ENCODE data around the gene GON7.
"Not testable (repeated sequence)": the region's sequence is repeated elsewhere in the genome, so short reads cannot be mapped to it uniquely, and the experiment has no call there.

The GON7 gene

DNA sequence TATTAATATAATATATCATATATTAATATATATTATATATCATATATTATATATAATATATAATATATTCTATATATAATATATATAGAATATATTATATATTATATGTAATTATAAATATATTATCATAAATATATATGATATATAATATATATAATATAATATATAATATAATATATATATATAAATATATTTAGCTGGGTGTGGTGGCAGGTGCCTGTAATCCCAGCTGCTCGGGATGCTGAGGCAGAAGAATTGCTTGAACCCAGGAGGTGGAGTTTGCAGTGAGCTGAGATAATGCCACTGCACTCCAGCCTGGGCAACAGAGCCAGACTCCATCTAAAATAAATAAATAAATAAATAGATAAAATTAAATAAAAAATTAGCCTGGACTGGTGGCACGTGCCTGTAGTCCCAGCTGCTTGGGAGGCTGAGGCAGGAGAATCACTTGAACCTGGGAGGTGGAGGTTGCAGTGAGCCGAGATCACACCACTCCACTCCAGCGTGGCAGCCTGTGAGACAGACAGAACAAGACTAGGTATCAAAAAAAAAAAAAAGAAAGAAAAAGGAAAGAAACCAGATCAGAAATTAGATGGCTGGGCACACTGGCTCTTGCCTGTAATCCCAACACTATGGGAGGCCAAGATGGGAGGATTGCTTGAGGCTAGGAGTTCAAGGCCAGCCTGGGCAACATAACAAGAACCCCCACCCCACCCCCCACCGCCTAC is 47.1 kb downstream of the GON7 start:
- not testable (repeated sequence) for FAIRE-seq; DNase-seq (ENCODE audit: low spot score)

DNA sequence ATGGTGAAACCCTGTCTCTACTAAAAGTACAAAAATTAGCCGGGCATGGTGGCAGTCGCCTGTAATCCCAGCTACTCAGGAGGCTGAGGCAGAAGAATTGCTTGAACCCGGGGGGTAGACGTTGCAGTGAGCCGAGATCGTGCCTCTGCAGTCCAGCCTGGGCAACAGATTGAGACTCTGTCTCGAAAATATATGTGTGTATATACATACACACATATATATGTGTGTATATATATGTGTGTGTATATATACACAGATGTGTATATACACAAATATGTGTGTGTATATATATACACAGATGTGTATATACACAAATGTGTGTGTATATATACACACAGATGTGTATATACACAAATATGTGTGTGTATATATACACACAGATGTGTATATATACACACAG is 48.5 kb downstream of the GON7 start:
- DNase-seq (ENCODE audit: low spot score); FAIRE-seq: not testable (repeated sequence)

DNA sequence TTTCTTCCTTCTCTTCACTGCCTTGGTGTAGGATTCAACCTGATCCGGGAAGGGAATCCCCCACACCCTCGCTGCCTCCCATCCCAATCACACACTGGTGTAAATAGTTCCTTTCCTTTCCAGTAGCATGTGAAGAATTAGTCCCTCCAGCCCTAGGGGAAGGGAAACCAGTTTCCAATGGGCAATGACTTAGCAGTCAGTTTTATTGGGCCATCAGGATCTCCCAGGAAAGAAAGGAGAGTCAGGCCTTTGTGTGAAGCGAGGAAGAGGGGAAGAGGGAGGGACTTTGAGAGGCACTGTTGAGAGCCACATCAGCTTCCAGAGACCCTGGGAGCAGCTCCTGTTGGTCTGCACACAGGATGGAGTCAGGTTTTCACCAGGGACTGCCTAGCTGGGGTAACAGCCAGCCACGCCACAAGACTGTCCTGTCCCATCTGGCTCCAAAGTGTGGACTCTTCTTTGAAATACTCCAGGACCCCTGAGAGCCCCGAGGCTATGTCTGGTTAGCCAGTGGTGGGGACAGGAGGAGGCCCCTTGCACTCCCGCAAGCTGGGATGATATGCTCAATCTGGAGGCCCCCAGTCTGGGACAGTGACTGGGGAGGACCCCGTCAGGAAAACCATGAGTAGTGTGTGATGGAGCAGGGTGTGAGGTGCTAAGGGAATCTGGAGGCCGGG is 50.0 kb downstream of the GON7 start:
- DNase-seq (ENCODE audit: low spot score), result no peak
- no peak for FAIRE-seq

DNA sequence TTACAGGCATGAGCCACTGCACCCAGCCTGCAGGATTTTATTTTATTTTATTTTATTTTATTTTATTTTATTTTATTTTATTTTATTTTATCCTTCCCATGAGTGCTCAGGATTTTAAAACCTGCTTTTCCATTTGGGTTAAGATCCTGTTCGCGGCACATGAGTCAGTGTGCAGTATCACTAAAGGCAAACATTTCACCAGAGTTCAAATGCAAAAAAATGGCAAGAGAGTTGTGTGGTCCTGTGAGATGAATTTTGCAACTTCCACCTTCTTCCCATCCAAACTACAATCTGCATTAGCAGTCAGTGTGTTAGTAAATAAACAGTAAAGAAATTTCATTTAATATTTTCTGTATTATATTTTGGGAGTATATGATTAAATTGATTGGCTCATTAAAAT is 51.2 kb downstream of the GON7 start:
- FAIRE-seq (no peak), DNase-seq (ENCODE audit: low spot score) (no peak)

DNA sequence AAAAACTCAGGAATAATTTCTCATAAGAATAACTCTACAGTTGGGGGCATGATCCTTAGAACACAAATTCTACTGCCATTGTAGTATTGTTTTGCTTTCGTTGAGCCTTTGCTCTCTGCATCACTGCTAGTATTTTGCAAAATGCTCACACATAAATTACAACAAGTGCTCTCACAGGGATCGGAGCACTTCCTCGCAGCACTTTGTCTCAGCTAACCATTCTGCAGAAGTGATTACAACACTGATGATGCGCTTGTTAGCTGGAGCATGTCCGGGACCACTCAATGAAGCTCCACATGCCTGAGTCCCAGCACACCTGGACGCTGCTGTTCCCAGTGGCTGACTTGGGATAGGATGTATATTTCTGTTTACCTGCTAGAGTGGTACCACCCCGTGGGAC is 53.7 kb downstream of the GON7 start:
- DNase-seq (ENCODE audit: low spot score) (no peak), FAIRE-seq (no peak)
